CD4-positive, alpha-beta T cell treated with Interferon gamma for 1 hour (primary cell): ENCODE measurements around the gene GOLGA1.
"Not testable (repeated sequence)": the region's sequence is repeated elsewhere in the genome, so short reads cannot be mapped to it uniquely, and the experiment has no call there.

Experiments
- DNase-seq: peaks from one replicate; pipeline ENCODE4 v3.0.0-alpha.2; 2020

GOLGA1 gene

DNA sequence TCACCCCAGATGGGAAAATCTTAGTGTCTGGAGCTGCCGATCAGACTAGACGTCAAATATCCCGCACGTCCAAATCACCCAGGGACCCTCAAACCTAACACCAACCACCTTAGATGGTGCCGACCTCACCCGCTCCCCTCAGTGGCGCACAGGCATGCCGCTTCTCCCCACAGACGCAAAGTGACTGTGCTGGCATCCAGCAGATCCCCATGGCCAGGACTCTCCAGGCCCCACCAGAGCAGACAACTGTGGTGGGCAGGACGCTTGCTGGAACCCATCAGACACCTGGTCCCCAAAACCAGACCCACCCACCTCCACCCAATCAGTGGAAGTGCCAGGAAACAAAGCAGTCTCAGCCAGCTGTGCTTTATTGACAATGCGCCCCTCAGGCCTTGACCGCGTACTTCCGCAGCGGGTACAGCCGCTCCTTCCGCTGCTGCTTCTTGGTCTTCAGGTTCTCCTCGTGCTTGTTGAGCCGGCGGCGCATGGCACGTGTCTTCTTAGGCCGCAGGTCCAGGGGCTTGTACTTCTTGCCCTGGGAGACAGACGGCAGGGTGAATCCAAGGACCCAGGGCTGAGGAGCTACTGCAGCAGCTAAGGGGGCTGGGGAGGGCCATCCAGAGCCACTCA, 83.2 kb downstream of the GOLGA1 start:
- DNase-seq = no peak

DNA sequence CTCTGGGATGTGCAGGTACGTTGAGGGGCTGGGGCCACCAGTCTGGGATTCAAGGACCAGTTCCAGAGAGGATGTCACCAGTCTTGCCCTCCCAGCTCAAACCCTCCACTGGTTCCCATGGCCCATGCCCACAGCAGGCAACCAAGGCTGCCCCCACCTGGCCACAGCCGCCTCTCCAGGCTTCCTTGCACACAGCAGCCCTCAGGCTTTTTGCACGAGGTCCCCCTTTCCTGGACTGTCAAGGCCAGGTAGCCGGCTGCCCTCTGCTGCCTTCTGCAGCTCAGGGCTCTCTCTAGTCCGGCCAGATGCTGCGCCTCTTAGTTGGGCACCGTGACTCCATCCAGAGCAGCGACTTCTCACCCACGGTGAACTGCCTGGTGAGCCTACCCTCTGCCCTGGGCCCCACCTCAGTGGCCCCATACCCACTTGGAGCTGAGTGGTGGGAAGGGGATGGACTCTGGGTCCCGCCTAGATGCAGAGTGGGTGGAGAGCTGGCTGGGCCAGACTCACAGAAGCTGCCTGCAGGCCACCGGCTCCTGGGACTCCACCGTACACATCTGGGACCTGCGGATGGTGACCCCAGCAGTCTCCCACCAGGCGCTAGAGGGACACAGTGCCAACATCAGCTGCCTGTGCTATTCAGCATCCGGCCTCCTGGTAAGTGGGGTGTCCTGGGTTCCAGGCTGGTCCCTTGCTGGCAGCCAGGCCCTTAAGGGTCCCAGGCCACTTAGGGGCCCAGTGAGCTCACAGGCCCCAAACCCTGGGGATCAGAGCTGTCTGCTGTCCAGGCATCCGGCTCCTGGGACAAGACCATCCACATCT, 84.7 kb downstream of the GOLGA1 start:
- DNase-seq = no peak

DNA sequence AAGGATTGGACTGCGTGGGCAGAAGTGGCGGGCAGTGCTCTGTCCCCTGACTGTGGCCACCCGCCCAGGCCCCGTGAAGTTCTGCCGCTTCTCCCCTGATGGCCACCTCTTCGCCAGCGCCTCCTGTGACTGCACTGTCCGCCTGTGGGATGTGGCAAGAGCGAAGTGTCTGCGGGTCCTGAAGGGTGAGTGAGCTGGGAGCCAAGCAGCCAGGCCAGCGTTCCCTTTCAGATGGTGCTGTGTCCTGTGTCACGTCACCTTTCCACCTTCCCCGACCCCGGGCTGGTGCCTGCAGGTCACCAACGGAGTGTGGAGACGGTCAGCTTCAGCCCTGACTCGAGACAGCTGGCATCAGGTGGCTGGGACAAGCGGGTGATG, 85.3 kb downstream of the GOLGA1 start:
- DNase-seq = no peak

DNA sequence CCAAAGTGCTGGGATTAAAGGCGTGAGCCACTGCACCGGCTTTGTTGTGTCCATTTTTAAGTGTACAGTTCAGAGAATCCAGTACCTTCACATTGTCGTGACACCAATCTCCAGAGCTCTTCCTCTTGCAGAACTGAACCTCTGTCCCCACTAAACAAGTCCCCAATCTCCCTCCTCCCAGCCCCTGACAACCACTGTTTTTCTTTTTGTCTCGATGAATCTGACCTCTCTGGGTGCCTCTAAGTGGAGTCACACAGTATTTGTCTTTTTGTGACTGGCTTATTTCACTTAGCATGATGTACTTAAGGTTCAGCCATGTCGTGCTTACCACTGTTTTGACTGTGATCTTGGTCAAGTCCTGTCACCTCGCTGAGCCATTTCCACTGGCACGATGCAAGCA, 86.1 kb downstream of the GOLGA1 start:
- DNase-seq = no peak

DNA sequence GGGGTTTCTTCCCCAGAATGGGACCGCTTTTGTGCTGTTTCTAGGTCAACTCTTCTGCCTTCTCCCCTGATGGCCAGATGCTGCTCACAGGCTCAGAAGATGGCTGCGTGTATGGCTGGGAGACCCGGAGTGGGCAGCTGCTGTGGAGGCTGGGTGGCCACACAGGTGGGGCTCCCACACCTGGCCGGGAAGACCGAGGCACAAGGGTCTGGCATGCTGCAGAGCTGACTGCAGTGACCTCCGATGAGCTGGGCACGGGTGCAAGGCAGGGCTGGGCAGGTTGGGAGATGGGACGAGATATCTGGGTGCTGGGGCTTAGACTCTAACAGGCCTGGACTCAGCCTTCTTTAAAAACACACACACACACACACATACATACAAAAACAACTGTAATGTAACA, 86.7 kb downstream of the GOLGA1 start:
- no peak for DNase-seq

DNA sequence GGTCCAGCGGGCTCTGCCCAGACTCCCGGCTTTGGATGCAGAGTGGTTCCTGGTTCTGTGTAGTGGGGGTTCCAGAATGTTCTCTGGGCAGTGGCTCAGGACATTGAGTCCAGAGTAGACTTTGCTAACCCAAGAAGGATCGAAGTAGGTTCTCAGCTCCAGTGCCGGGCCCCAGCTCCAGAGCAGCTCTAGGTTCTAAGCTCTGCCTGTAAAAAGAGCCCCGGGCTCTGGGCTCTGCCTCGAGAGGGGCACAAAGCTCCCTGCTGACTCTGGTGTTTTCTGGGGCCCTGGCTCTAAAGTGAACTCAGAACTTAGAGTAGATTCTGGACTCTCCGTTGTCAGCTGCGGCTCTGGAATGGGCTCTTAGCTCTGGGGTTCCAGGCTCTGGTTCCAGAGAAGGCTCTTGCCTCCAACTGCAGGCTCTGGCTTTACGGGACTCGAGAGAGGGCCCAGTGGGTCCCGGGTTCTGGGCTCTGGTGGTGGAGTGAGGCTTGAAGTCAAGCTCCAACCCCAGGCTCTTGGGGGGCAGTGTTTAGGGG, 87.2 kb downstream of the GOLGA1 start:
- DNase-seq = no peak

DNA sequence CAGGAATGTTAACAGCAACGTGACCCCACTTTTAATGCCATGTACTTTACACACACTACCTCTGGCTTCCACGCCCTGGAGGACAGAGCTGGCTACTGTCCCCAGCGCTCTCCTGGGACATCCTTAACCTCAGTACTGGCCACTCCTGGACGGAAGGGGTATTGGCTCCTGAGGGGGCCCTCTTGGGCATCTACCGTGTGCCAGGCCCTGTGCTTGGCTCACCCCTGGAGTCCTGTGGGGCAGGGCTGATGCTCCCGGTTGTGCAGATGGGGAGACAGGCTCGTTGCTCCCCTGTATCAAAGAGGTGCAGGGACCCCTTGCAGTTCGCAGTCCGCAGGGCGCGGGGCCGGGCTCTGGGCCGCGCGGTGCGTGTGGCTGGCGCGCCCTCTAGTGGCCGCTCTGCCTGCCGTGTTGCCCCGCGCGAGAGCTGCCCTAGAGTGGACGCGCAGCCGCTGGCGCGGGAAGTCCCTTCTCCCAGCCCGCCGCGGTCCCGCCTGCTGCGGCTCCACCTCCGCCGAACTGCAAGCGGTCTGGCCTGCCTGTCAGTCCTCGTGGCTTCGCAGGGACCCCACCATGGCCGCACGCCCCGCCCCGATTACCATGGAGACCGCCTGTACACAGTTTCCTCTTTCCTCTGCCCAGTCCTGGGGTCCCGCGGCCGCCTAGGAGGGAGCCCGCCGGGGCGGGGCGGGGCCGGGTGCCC, 87.9 kb downstream of the GOLGA1 start, which contains the start of gene WDR38:
Gene WDR38 (plus strand): TSS at position 632 of the 703 bp plus-strand sequence. CDS start 72 bp downstream, outside the sequence.
- peak; percentile 90 for DNase-seq

DNA sequence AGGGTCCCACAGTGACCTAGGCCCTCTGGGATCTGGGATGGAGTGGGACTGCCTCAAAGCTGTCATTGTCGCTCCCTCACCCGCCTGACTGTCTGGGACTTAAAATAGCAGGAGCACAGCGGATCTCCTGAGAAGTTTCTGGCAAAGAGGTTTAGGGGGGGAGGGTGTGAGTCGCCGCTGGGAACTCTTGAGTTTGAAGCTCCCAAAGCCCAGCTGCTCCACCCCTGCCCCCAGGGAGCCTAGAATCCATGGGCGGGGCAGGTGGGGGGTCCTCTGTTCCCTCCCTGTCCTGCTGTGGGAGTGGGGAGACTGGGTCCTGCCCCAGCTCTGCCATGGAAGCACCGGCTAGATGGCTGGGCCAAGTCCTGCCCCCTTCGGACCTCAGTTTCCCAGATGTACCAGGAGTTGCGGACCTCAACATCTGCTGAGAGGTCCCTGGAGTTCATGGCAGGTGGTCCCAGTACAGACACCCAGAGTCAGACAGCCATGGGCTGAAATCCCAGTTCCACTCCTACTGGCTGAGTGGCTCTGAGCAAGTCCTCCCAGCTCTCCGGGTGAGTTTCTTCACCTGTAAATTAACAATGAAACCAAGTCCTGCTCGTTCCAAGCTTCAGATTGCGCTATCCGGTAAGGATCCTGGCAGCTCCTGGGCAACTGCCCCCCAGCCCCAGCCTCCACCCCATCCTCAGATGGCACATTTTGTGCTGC, 88.6 kb downstream of the GOLGA1 start:
- DNase-seq = no peak

DNA sequence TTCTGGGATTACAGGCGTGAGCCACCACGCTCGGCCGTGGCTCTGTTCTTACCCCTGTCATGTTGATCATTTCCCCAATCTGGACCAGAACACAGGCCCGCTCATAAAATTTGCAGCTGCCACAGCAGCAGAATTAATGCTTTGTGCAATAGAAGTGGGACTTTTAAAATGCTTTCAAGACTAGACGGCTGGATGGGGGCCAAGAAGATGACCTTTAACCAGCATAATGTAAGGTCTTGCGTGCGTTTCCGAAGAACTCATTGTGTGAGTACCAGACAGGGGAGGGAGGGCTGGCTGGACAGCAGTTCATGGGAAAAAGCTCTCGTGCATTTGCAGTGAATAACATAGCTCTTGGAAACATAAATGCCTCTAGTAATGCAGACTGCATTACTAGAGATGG, 91.1 kb downstream of the GOLGA1 start:
- no peak for DNase-seq

DNA sequence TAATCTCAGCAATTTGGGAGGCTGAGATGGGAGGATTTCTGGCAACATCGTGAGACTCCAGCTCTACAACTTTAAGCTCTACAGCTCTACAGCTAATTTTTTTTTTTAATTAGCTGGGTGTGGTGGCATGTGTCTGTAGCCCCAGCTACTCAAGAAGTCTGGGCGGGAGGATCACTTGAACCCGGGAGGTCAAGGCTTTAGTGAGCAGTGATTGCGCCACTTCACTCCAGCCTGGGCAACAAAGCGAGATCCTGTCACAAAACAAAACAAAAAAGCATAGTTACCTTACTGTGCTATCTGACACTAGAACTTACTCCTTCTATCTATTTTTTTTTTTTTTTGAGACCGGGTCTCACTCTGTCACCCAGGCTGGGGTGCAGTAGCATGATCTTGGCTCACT, 93.9 kb downstream of the GOLGA1 start:
- DNase-seq = no peak

DNA sequence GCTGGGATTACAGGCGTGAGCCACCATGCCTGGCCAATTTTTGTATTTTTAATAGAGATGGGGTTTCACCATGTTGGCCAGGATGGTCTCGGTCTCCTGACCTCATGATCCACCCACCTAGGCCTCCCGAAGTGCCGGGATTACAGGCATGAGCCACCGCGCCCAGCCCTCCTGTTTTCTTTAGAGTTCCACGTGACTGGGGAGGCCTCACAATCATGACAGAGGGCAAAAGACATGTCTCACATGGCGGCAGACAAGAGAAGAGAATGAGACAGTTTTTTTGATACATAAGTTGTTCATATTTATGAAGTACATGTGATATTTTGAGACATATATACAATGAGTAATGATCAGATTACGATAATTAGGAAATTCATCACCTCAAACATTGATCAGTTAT, 94.4 kb downstream of the GOLGA1 start:
- DNase-seq = not testable (repeated sequence)

DNA sequence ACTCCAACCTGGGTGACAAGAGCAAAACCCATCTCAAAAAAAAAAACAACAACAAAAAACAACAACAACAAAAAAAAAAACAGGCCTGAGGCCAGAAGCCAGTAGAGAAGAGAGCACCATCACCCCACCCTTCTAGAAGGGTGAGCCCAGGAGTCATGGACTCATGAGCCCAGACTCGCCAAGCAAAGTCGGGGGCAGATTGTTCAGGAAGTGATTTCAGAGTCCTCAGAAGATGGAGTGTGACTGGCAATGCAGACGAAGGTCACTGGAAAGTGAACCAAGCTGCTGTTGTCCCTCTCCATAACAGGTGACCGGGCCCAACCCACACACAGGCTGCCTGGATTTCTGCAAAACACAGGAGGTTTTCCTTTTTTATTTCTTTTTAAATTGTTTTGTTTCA, 96.6 kb downstream of the GOLGA1 start:
- no peak for DNase-seq

DNA sequence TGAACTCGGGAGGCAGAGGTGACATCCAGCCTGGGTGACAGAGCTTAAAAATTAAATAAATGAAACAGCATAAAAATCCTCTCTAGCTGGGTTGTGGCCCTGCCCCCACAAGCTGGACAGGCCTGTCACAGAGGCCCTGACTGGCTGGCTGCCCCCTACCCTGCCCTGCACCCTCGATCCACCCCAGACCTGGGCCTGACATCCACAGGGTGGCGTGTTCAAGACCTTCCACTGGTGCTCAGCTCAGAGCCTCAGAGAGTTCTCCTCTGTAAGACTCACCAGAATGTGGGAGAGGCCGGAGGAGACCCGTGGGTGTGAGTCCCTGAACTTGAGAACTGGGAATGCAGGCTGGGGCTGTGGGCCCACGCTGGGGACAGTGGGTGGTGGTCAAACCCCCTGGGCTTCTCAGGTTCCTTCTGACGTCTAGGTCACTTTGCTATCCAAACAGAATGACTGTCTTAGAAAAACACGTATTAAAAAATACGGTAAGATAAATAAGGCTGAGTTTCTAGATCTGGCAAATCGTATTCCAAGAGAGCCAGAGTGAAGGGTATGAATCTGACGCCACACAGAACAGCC, 97.3 kb downstream of the GOLGA1 start:
- DNase-seq = no peak

DNA sequence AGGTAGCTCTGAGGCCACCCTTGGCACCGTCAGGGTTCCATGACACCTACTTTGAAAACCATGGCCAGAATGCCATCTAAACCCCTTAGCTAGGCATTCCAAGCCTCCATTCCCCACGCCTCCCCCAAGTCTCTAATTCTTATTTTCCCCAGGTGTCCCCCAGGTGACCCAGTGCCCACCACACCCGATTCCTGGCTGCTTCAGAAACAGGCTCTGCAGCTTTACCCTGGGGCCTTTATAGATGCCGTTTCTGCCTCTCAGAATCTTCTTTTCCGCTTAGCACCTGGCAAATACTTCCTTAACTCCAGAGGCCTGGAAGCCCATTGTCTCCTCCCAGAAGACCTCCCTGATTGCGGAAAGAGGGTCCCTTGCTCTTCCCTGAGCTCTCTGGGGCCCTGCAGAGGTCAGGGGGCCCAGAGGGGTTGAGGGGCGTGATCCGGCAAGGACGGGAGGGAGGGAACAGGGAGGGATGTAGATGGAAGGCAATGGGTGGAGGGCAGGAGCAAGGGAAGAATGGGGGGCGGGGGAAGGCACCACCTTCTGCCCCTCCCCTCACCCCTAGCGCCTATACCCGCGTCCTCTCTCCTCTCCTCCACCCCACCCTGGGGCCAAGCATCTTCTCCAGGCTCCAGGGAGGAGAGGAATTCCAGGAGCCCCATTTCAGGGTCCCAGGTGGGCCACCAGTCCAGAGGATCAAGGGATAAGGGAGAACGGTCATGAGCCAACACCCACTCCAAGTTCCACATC, 99.6 kb downstream of the GOLGA1 start:
- DNase-seq = no peak

DNA sequence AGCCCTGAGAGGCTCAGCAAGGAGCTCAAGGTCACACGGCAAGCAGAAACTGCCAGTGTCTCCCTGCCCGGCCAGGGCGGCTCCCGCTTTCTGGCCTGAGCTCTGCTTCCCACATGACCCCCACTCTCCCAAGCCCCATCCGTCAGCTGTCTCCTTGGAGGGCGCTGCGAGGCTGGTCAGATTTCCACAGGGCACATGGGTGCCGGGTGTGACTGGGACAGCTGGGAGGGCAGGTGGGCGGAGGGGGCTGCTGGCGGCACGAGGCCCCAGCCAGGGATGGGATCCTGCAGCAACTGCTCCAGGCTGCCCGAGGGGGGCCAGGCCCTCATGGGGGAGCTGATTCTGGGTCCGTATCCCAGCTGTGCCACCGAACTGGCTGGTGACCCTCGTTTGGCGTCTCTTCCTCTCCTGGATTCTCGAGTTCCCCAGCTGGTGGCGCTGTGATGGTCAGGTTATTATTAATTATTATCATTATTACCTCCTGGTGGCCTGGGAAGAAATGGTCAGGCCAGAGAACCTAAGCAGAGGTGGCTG, 100.5 kb downstream of the GOLGA1 start:
- DNase-seq = no peak

DNA sequence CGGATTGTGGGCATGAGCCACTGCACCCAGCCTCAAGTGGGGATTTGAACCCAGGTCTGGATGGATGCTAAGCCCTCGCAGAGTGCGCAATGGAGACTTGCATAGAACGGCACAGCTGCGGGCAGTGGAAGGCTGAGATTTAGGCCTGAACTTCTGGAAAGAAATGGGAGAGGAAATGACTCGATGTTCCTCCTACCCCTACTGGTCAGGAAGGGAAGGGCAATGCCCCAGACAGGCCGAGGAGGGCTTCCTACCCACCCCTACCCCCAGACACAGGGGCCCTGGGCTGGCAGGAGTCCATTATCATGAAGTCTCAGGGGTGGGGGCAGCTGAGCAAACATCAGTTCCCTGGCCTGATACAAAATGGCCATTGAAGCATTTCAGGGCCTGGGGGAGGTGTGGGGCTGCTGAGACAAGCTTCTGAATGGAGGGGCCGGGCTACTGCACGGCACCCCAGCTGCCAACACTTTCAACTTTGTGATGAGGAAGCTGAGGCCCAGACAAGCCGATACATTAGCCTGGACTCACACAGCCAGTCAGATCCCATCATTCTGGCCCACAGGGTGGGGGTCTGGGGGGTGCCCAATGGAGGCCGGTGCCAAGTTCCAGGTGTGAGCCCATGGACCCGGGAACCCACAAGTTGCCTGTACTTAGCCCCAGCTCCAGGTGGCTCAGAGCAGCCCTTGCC, 101.1 kb downstream of the GOLGA1 start:
- no peak for DNase-seq

DNA sequence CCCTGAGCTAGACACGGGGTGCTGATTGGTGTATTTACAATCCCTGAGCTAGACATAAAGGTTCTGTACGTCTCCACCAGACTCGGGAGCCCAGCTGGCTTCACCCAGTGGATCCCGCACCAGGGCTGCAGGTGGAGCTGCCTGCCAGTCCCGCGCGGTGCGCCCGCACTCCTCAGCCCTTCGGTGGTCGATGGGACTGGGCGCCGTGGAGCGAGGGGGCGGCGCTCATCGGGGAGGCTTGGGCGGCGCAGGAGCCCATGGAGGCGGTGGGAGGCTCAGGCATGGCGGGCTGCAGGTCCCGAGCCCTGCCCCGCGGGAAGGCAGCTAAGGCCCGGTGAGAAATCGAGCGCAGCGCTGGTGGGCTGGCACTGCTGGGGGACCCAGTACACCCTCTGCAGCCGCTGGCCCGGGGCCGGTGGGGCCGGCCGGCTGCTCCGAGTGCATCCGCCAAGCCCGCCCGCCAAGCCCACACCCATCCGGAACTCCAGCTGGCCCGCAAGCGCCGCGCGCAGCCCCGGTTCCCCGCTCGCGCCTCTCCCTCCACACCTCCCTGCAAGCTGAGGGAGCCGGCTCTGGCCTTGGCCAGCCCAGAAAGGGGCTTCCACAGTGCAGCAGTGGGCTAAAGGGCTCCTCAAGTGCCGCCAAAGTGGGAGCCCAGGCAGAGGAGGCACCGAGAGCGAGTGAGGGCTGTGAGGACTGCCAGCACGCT, 102.2 kb downstream of the GOLGA1 start:
- DNase-seq = not testable (repeated sequence)

DNA sequence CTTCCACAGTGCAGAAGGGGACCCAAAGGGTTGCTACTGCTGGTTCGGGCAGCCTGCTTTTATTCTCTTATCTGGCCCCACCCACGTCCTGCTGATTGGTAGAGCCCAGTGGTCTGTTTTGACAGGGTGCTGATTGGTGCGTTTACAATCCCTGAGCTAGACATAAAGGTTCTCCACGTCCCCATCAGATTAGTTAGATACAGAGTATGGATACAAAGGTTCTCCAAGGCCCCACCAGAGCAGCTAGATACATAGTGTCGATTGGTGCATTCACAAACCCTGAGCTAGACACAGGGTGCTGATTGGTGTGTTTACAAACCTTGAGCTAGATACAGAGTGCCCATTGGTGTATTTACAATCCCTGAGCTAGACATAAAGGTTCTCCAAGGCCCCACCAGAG, 102.8 kb downstream of the GOLGA1 start:
- not testable (repeated sequence) for DNase-seq

DNA sequence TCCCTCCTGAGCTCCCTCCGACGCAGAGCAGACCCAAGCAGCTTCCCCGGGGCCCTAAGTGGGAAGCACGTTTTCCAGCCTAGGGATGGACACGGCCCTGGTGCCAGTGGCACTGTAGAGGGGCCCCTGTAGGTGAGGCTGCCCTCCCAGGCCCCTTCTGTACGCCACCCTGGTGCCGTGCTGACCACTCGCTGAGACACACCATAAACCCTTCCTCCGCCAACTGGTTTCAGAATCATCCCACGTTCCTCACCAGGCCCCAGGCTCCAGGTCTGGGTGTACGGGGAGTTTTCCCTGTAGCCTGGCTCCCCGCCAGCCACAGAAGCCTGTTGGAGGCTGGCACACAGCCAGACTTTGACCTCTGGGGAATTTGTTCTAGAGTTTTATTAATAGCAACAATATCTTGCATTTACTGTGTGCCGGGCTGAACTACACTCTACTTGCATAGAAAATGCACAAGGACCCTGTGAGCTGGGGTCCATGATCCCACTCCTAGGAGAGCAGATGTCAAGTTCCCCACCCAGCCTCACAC, 105.8 kb downstream of the GOLGA1 start:
- no peak for DNase-seq

DNA sequence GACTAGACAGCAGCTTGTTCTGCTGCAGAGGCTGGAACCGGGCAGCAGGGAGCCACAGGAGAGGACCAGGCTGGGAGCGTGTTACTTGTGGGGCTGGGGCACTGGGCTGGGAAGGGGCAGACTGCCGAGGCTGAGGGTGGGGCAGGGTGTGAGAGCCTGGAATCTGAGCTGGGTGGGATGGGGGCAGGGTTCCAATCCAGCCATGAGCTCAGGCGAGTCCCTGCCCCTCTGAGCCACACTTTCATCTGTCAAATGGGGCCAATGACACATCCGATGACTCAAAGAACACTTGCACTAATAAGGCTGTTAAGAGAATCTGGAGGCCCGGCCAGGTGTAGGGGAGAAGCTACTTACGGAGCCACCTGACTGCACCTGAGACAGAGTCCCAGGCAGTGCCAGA, 106.3 kb downstream of the GOLGA1 start:
- no peak for DNase-seq
